DOHH2 (cell line): ENCODE data around the gene MRPL43.

Source experiments
- H3F3A ChIP-seq: fragments of 200-600 bp; sonication (generic), shearing (Covaris generic); 2 replicates; pipeline ENCODE4 v1.6.0; 2016; ENCODE audit warnings: antibody characterized with exemption, mild to moderate bottlenecking; ENCODE audit not compliant: control insufficient read depth, insufficient read depth
- H3K27ac ChIP-seq: fragments of 200-600 bp; sonication (generic); 2 replicates; pipeline ENCODE4 v1.5.1; 2014; ENCODE audit warnings: low read depth, mild to moderate bottlenecking, low read length, moderate library complexity
- H3K27me3 ChIP-seq: fragments of 200-600 bp; sonication (generic); 2 replicates; pipeline ENCODE4 v1.6.1; 2014; ENCODE audit warnings: mild to moderate bottlenecking, low read length, mixed read lengths; ENCODE audit not compliant: control insufficient read depth
- H3K36me3 ChIP-seq: fragments of 200-600 bp; sonication (generic); 2 replicates; pipeline ENCODE4 v1.6.1; 2014; ENCODE audit warnings: mild to moderate bottlenecking, low read length, moderate library complexity, mixed read lengths; ENCODE audit not compliant: control insufficient read depth
- H3K4me1 ChIP-seq: fragments of 200-600 bp; sonication (generic); 2 replicates; pipeline ENCODE4 v1.6.1; 2014; ENCODE audit warnings: mild to moderate bottlenecking, low read length, mixed read lengths; ENCODE audit not compliant: control insufficient read depth
- H3K4me2 ChIP-seq: fragments of 200-600 bp; sonication (generic); 2 replicates; pipeline ENCODE4 v1.6.0; 2014; ENCODE audit warnings: mild to moderate bottlenecking, low read length, moderate library complexity
- H3K4me3 ChIP-seq: fragments of 200-600 bp; sonication (generic); 2 replicates; pipeline ENCODE4 v1.5.1; 2014; ENCODE audit warnings: mild to moderate bottlenecking, low read length, mixed read lengths
- H3K79me2 ChIP-seq: fragments of 200-600 bp; sonication (generic); 2 replicates; pipeline ENCODE4 v1.6.1; 2014; ENCODE audit warnings: mild to moderate bottlenecking, low read length, mixed read lengths; ENCODE audit not compliant: control insufficient read depth
- H3K9me2 ChIP-seq: fragments of 200-600 bp; sonication (generic); replicated peaks from 2 replicates; pipeline ENCODE4 v1.6.1; 2014; ENCODE audit warnings: mild to moderate bottlenecking, low read length, mixed read lengths; ENCODE audit not compliant: control insufficient read depth
- H3K9me3 ChIP-seq: fragments of 200-600 bp; sonication (generic); 2 replicates; pipeline ENCODE4 v1.6.1; 2014; ENCODE audit warnings: antibody characterized with exemption, low read length, mixed read lengths; ENCODE audit not compliant: control insufficient read depth, insufficient read depth
- H4K20me1 ChIP-seq: fragments of 200-600 bp; sonication (generic); 2 replicates; pipeline ENCODE4 v1.6.0; 2014; ENCODE audit warnings: low read depth, mild to moderate bottlenecking, antibody characterized with exemption, low read length, moderate library complexity; ENCODE audit not compliant: control insufficient read depth, insufficient read depth
- CTCF ChIP-seq: fragments of 200-600 bp; sonication (generic); IDR thresholded peaks from one replicate; pipeline ENCODE4 v1.5.1; 2014; ENCODE audit warnings: antibody characterized with exemption, mild to moderate bottlenecking, low read depth, low read length; ENCODE audit not compliant: poor library complexity, severe bottlenecking
- EZH2phosphoT487 ChIP-seq: fragments of 200-600 bp; sonication (generic); IDR thresholded peaks from 2 replicates; pipeline ENCODE4 v1.6.1; 2017; ENCODE audit warnings: borderline replicate concordance, mild to moderate bottlenecking, antibody characterized with exemption, low read length, moderate library complexity, mixed read lengths

MRPL43 gene

GRCh38 chr10:101006593-101007098, 19.3 kb upstream of the MRPL43 start:
- H3K9me2 ChIP-seq, result no peaks in the 10 kb centered on the region
- 0 out of 2 replicates have a peak, but pooled peaks cover 2% of the 10 kb centered on the region for H3F3A ChIP-seq
- H3K36me3 ChIP-seq, result no peaks in the 10 kb centered on the region; the same call in 1 of the 2 replicates
- no peak overlapping the region for H3K4me2 ChIP-seq
- H3K4me3 ChIP-seq, result no peak overlapping the region
- H3K9me3 ChIP-seq, result no peaks in the 10 kb centered on the region
- no peak overlapping the region for H3K27ac ChIP-seq
- no peaks in the 10 kb centered on the region for H3K79me2 ChIP-seq
- H3K27me3 ChIP-seq, result no peaks in the 10 kb centered on the region
- no peaks in the 10 kb centered on the region for H4K20me1 ChIP-seq
- no peaks in the 10 kb centered on the region for H3K4me1 ChIP-seq
- TF ChIP-seq EZH2phosphoT487 (no peak), CTCF (no peak)

- no peaks in the 10 kb centered on the region; the same call in 1 of the 2 replicates for H3K36me3 ChIP-seq
- H3K4me3 ChIP-seq, result no peak overlapping the region
- H3K4me1 ChIP-seq, result no peaks in the 10 kb centered on the region; the same call in 1 of the 2 replicates
- no peak overlapping the region for H3K27ac ChIP-seq
- H3K9me3 ChIP-seq, result no peaks in the 10 kb centered on the region
- 0 out of 2 replicates have a peak, but pooled peaks cover 2% of the 10 kb centered on the region for H3F3A ChIP-seq
- no peaks in the 10 kb centered on the region for H4K20me1 ChIP-seq
- H3K79me2 ChIP-seq, result no peaks in the 10 kb centered on the region
- H3K4me2 ChIP-seq, result no peak overlapping the region
- no peak for TF ChIP-seq CTCF
- TF ChIP-seq EZH2phosphoT487, result no peak
- H3K9me2 ChIP-seq, result no peaks in the 10 kb centered on the region
- H3K27me3 ChIP-seq, result no peaks in the 10 kb centered on the region
These were observed 18.7 kb upstream of the MRPL43 start for GRCh38 chr10:101005869-101006567.

GRCh38 chr10:101005361-101005760, 18.1 kb upstream of the MRPL43 start:
- no peaks in the 10 kb centered on the region for H4K20me1 ChIP-seq
- peaks cover under 1% of the 10 kb centered on the region; the same call in 1 of the 2 replicates for H3K4me1 ChIP-seq
- no peak for TF ChIP-seq CTCF
- no peaks in the 10 kb centered on the region for H3K9me3 ChIP-seq
- no peak overlapping the region for H3K27ac ChIP-seq
- peaks cover under 1% of the 10 kb centered on the region; the same call in 1 of the 2 replicates for H3K79me2 ChIP-seq
- no peaks in the 10 kb centered on the region for H3K27me3 ChIP-seq
- no peaks in the 10 kb centered on the region; the same call in 1 of the 2 replicates for H3K36me3 ChIP-seq
- no peaks in the 10 kb centered on the region for H3K9me2 ChIP-seq
- no peak overlapping the region for H3K4me2 ChIP-seq
- H3K4me3 ChIP-seq, result no peak overlapping the region
- H3F3A ChIP-seq, result 0 out of 2 replicates have a peak, but pooled peaks cover 2% of the 10 kb centered on the region
